ENCODE results near the gene SYVN1.

The SYVN1 gene

GRCh38 chr11:65160643-65161042 lies 26.3 kb upstream of the SYVN1 start:
- TF ChIP-seq GATA3 (IDR thresholded peaks at IDR 0.05; ENCODE audit: low read depth, low read length) (no peak), GATA2 (IDR thresholded peaks at IDR 0.05; ENCODE audit: low read depth, low read length) (no peak)

GRCh38 chr11:65159012-65159411 lies 24.7 kb upstream of the SYVN1 start:
- TF ChIP-seq GATA2 (IDR thresholded peaks at IDR 0.05; ENCODE audit: low read depth, low read length): no peak
- no peak for TF ChIP-seq GATA3 (IDR thresholded peaks at IDR 0.05; ENCODE audit: low read depth, low read length)

DNA sequence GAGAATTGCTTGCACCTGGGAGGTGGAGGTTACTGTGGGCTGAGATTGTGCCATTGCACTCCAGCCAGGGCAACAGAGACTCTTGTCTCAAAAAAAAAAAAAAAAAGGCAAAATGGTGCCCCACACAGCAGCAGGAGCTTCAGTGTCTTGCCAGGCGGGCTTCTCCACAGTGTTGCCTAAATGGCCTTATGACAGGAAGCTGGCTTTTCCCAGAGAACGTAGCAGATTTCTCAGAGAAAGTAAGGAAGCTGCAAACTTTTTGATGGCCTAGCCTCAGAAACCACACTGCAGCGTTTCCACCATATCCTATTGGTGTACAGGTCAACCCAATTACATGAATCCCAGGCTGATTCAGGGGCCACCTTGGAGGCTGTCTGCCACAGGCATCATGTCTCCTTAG lies 23.0 kb upstream of the SYVN1 start:
- no peak for TF ChIP-seq GATA3 (IDR thresholded peaks at IDR 0.05; ENCODE audit: low read depth, low read length)
- TF ChIP-seq GATA2 (IDR thresholded peaks at IDR 0.05; ENCODE audit: low read depth, low read length): no peak

GRCh38 chr11:65156926-65157325 lies 22.6 kb upstream of the SYVN1 start:
- TF ChIP-seq GATA3 (IDR thresholded peaks at IDR 0.05; ENCODE audit: low read depth, low read length): no peak
- no peak for TF ChIP-seq GATA2 (IDR thresholded peaks at IDR 0.05; ENCODE audit: low read depth, low read length)

GRCh38 chr11:65156256-65156655 lies 21.9 kb upstream of the SYVN1 start:
- TF ChIP-seq GATA2 (IDR thresholded peaks at IDR 0.05; ENCODE audit: low read depth, low read length): no peak
- TF ChIP-seq GATA3 (IDR thresholded peaks at IDR 0.05; ENCODE audit: low read depth, low read length): no peak

- no peak for TF ChIP-seq GATA3 (IDR thresholded peaks at IDR 0.05; ENCODE audit: low read depth, low read length)
Measured at GRCh38 chr11:65152122-65152521, 17.8 kb upstream of the SYVN1 start.

GRCh38 chr11:65151331-65151899 lies 17.1 kb upstream of the SYVN1 start:
- no peak for TF ChIP-seq GATA2 (IDR thresholded peaks at IDR 0.05; ENCODE audit: low read depth, low read length)
- no peak for TF ChIP-seq GATA3 (IDR thresholded peaks at IDR 0.05; ENCODE audit: low read depth, low read length)

DNA sequence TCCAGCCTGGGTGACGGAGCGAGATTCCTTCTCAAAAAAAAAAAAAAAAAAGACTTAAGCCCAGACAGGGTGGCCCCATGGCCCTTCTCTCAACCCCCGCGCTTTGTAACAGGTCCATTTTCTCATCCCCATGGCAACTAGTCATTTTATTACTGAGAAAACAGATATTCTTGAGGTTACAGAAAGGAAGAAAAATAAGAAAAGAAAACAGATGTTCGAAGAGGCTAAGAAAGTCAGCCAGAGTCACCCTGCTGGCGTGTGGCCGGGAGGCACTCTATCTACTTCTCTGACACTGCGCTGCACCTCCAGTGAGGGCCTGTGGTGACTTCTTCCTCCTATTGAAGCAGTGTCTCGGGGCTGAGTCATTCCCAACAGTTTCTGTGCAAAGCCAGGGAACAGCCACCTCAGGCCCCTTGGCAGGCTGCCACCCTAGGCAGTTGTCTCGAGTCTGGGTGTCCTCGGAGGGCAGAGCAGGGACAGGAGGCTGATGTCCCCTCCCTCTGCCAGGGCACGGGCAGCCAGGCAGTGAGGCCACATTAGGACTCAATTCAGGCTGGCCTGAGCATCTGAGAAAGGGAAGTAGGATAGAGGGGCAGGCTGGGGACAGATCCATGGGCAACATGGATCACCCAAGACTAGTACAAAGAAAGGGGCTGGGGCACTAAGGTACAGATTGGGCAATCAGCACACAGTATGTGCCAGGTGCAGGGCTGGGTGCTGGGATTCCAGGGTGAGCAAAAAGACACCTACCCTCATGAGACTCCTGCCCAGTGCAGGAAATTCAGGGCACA lies 16.4 kb upstream of the SYVN1 start:
- TF ChIP-seq GATA3 (IDR thresholded peaks at IDR 0.05; ENCODE audit: low read depth, low read length) (no peak), GATA2 (IDR thresholded peaks at IDR 0.05; ENCODE audit: low read depth, low read length) (no peak)

GRCh38 chr11:65148657-65149056 lies 14.3 kb upstream of the SYVN1 start:
- TF ChIP-seq GATA3 (IDR thresholded peaks at IDR 0.05; ENCODE audit: low read depth, low read length): no peak
- TF ChIP-seq GATA2 (IDR thresholded peaks at IDR 0.05; ENCODE audit: low read depth, low read length): no peak

DNA sequence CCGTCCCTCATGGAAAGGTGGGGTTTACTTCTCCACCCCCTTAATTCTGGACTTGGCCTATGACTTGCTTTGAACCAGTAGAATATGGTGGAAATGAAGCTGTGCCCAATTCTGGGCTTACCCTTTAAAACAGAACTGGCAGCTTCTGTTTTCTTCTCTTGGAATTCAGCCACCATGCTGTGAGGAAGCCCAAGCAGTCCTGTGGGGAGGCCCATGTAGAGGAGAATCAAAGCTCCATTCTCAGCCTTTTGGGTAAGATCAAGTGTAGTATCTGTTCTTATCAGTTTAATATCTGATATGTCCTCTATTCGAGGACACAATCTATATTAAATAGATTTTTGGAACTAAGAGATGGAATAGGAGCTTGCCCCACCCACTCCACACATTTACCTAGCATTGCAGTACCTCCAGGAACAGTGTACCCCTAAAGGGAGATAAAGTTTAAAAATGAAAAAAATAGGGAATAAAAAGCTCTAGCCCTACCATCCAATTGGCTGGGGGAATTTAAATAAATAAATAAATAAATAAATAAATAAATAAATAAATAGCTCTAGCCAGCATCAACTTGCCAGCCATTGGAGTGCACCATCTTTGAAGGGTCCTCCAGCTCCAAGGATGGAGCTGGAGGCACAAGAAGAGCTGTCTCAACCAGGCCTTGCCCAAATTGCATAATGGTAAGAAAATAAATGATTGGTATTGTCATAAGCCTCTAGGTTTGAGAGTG lies 13.2 kb upstream of the SYVN1 start:
- TF ChIP-seq GATA2 (IDR thresholded peaks at IDR 0.05; ENCODE audit: low read depth, low read length) (no peak), GATA3 (IDR thresholded peaks at IDR 0.05; ENCODE audit: low read depth, low read length) (no peak)

- TF ChIP-seq GATA2 (IDR thresholded peaks at IDR 0.05; ENCODE audit: low read depth, low read length) (no peak), GATA3 (IDR thresholded peaks at IDR 0.05; ENCODE audit: low read depth, low read length) (no peak)
Measured at GRCh38 chr11:65141896-65142494, 7.7 kb upstream of the SYVN1 start.

DNA sequence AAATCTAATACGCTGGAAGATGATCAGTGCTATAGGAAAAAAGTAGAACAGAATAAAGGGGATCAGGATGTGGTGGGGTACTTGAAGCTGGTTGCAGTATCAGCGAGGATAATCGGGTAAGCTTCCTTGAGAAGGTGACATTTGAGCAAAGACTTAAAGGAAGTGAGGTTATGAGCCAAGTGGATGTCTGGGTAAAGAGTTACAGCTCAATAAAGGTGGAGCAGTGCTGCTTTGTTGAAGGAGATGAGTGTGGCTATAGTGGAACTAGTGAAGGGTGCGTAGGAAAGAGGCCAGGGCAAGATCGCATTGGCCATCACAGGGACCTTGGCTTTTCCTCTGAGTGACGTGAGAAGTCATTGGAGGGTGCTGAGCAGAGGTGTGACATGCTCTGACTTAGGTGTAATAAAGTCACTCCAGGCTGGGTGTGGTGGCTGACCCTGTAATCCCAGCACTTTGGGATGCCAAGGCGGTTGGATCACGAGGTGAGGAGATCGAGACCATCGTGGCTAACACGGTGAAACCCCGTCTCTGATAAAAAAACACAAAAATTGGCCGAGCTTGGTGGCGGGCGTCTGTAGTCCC lies 2.3 kb upstream of the SYVN1 start:
- TF ChIP-seq GATA2 (IDR thresholded peaks at IDR 0.05; ENCODE audit: low read depth, low read length) (no peak), GATA3 (IDR thresholded peaks at IDR 0.05; ENCODE audit: low read depth, low read length) (no peak)

GRCh38 chr11:65135633-65136145 lies 1.4 kb upstream of the SYVN1 start:
- TF ChIP-seq GATA2 (IDR thresholded peaks at IDR 0.05; ENCODE audit: low read depth, low read length): no peak
- TF ChIP-seq GATA3 (IDR thresholded peaks at IDR 0.05; ENCODE audit: low read depth, low read length): no peak
